DMS53 treated with DMSO at 0.1 percent for 48 hours (cell line): ENCODE measurements around the gene ENTPD6.

Experiments
- DNase-seq: peaks from one replicate; lab custom pipeline; 2025; ENCODE audit not compliant: unreplicated experiment; lab: John Stamatoyannopoulos, UW

ENTPD6 gene

GRCh38 chr20:25207960-25208534 is 12.5 kb downstream of the ENTPD6 start:
- DNase-seq: no peak

- DNase-seq: no peak
Measured at GRCh38 chr20:25209400-25209799, 13.9 kb downstream of the ENTPD6 start.

GRCh38 chr20:25209911-25210310 is 14.4 kb downstream of the ENTPD6 start:
- no peak for DNase-seq

GRCh38 chr20:25211273-25211672 is 15.8 kb downstream of the ENTPD6 start:
- no peak for DNase-seq

DNA sequence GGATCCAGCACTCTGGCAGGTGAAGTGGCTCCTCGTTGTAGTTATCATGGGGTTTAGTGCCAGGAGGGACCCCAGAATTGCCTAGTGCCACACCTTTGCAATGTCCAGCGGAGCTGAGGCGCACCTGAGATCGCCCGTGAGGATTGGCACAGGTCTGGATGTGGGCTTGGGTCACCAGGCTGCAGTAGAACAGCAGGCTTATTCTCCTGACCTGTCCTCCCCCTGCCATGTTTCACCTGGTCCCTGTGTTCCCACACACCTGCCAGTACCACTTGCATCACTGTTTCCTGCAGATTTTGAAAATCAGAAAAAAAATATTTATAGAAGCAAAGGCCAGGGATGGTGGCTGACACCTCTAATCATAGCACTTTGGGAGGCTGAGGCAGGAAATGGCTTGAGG is 16.7 kb downstream of the ENTPD6 start:
- DNase-seq: no peak

DNA sequence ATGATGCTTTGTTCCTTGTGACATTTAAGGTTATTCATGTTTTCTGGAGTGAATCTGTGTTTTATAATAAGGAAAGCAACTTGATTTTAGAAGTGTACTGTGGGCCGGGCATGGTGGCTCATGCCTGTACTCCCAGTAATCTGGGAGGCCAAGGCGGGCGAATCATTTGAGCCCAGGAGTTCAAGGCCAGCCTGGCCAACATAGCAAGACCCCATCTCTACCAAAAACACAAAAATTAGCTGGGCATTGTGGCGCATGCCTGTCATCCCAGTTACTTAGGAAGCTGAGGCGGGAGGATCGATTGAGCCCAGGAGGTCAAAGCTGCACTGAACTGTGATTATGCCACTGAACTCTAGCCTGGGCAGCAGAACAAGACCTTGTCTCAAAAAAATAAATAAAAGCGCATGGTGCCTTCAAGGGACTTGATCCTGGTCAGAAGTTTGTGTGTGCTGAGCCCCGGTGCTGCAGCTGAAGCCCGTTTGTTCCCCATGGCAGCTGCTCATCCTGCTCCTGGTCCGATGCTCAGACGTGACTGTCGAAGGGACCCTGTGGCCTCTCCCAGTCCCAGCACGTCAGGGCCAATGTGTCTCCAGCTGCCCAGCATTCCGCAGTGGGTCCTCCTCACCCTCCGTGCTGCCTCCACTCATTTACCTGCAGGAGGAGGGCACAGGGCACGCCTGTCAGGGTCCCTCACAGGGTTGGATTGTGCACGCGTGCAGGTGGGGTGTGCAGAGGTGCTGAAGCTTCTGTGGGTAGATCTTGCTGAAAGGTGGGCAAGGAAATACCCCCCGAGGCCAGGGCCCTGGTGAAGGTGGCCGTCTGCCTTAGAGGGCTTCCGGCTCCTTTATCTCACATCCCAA is 18.3 kb downstream of the ENTPD6 start:
- no peak for DNase-seq

DNA sequence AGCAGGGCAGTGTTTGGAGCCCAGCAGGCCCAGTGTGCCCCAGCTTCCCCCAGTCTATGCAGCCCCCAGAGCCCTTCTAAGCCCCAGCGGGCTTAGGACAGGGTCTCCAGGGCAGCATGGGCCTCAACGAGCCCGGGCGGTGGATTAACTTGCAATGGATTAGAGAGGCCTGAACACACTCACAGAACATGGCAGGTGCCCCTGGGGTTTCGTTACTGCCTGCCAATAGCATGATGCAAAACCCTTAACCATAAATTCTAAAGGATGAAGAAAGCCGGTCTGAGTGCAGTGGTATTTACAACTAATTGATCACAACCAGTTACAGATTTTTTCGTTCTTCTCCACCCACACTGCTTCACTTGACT is 18.9 kb downstream of the ENTPD6 start:
- no peak for DNase-seq

GRCh38 chr20:25214819-25215218 is 19.3 kb downstream of the ENTPD6 start:
- DNase-seq: no peak

GRCh38 chr20:25215521-25215920 is 20.0 kb downstream of the ENTPD6 start:
- DNase-seq: no peak

DNA sequence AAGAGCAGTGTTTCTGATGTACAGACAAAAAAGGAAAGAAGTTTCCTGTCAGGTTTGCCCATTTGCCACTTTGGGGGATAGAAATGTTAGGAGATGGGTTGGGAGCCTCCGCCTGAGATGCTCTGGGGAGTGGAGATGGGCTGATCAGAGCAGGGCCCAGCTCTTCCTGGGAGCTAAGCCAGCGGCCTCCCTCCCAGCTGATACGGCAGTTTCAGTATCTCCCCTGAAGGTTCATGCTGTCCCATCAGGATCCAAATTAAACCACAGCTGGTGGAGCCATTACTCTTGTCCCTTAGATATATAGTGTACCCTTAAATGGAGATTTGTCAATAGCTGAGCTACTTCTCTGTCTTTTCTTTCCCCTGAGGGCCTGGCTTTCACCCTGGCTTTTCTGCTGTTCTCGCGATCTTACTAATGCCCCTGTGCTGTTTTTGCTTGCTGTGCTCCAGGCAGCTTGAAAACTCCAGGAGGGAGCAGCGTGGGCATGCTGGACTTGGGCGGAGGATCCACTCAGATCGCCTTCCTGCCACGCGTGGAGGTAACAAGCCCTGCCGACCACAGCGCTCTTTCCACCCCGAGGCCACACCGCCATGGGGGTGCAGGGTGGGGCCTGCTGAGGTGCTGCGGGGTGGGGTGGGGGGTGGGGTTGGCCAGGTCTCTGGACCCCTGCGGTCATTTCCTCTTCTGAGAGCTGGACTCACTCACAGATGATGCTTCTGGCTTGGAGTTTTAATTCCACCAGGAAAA is 20.9 kb downstream of the ENTPD6 start:
- DNase-seq: no peak

GRCh38 chr20:25217161-25218108 is 21.9 kb downstream of the ENTPD6 start:
- DNase-seq: no peak

DNA sequence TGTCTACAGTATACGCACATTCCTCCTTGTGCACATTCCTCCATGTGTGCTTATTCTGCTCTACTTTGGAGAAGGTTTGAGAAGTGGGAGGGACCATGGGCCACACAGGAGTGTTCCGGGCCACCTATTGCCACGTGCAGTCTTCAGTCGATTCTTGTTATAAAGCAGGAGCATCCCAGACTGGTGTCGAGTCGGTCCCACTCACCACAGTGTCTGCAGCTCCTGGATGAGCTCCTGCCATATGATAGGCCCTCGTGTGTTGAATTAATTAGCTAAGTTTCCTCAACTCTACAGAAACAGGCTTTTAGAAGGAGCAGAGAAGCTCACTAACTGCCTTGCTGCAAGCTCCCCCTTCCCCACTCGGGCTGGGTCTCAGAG is 22.6 kb downstream of the ENTPD6 start:
- no peak for DNase-seq

DNA sequence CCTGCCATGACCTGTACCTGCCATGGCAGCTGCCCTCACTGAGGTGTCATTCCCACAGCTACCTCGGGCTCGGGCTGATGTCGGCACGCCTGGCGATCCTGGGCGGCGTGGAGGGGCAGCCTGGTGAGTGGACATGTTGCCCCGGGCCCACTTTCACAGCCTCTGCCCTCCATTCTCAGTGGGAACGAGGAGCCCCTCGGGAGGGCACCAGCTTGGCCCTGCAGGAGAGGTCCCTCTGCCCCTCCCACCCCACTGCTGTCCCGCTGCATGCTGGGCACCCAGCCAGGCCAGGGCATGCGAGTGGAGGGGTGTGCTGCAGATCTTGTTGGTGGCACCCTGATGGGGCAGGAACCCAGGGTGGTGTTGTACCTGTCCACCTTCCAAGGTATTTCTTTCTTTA is 23.0 kb downstream of the ENTPD6 start:
- DNase-seq: no peak

DNA sequence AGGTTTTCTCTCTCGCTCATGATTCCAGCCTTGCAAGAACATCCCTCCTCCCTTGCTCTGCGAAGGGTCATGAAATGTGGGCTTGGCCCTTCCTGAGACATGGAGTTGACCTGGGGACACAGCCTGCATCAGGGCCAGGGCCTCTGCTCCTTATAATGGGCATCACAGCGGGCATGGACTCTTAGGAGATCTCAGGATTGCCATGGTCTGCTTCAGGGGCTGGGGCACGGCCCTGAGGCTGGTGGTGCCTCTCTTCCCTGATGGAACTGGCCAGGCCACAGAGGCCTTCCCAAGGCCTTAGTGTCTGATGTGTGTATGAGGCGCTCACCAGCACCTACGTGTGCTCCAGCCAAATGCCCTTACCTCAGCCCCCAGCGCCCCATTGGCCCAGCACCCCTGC is 23.9 kb downstream of the ENTPD6 start:
- no peak for DNase-seq

DNA sequence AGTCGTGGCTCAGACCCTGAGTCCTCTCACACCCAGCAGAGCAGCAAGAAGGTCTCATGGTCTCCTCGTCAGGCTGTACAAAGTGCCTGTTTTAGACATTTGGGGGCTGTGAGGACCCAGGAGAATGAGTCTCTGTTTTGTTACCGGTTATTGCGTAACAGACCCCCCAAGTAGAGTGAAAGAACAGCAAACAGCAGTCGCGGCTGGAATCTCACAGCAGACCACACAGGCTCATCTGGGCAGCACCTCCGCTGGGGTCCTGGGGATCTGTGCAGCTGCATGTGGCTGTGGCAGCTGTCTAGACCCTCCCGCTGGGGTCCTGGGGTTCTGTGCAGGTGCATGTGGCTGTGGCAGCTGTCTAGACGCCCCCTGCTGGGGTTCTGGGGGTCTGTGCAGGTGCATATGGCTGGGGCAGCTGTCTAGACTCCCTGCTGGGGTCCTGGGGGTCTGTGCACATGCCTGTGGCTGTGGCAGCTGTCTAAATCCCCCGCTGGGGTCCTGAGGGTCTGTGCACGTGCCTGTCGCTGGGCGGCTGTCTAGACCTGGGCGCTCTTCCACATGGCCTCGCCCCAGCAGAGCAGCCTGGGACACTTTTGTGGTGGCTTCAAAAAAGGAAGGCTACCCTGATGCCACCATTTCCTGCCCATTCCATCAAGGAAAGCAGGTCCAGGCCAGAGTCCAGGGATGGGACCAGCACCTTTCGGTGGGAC is 24.7 kb downstream of the ENTPD6 start:
- no peak for DNase-seq

GRCh38 chr20:25220810-25221591 is 25.5 kb downstream of the ENTPD6 start:
- DNase-seq: no peak

- no peak for DNase-seq
Measured at GRCh38 chr20:25221592-25222460, 26.3 kb downstream of the ENTPD6 start.

- no peak for DNase-seq
Measured at GRCh38 chr20:25222461-25223178, 27.1 kb downstream of the ENTPD6 start.
